Measurements from ENCODE around the gene DSCAM.

- TF ChIP-seq TAF1 (IDR thresholded peaks at IDR 0.05; ENCODE audit: borderline replicate concordance, low read depth, low read length) (no peak), POLR2A (IDR thresholded peaks at IDR 0.05; ENCODE audit: low read depth, low read length) (no peak), POLR2AphosphoS5 (IDR thresholded peaks at IDR 0.05; ENCODE audit: low read depth, low read length) (no peak)
These were observed 684.9 kb downstream of the DSCAM start for GRCh38 chr21:40162075-40162474.
